Activated gamma-delta T cell treated with Interleukin-2 at 50 U/mL for 16 hours (primary cell): ENCODE data around the gene KRT75.
"Not testable (repeated sequence)": the region's sequence is repeated elsewhere in the genome, so short reads cannot be mapped to it uniquely, and the experiment has no call there.

Source experiments
- DNase-seq: peaks from one replicate; pipeline ENCODE4 v3.0.0-alpha.2; 2020

The KRT75 gene

DNA sequence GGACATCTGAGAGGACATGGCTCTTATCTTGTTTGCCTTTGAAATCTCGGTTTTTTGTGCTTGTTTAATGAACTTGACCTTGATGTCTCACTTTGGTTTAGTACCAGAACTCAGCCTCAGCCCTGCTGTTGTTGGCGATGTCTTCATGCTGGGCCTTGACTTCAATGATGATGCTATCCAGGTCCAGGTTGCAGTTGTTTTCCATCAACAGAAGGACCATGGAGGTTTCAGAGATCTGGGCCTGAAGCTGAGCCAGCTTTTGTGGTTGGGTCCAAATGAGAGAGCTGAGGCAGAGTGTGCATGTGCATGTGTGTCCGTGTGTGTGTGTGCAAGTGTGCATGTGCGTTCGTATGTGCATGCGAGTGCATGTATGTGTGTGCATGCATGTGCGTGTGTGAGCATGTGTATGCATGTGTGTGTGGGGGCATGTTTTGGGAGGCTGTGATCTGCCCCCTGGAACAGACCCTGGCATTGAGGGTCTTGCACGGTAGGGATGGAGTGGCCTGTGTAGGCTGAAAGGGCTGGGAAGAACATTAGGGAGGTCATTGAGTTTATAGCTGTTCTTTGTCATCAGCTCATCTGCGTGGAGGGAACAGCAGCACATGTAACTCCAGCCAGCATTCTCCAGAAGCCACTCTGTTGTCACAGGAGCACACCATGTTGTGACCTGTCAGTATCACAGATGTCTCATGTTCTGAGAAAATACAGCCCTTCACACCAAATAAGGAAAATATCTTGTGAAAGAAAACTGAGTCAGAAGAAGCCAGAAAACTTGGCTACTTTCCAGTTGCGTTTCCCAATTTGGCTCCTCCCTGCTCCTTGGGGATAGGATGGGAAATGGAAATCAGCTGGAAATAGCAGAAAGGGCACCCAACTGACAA, 18.1 kb downstream of the KRT75 start:
- DNase-seq, result no peak

DNA sequence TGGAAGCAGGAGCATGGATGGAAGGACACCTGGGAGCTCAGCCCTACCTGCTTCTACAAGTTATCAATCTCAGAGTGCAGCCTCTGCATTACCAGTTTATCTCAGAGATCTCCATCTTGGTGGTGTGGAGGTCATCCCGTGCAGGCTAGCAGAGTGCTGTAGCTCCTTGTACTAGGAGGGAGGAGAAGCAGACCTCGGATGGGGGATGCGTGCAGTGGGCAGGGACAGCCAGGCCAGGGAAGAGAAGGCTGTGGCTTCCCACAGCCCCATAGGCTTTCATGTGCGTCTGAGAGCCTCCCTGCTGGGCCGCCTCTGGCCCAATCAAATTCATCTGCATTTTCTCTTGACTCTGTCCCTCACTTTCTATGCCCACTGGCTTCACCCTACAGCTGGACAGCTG, 19.2 kb downstream of the KRT75 start:
- no peak for DNase-seq

DNA sequence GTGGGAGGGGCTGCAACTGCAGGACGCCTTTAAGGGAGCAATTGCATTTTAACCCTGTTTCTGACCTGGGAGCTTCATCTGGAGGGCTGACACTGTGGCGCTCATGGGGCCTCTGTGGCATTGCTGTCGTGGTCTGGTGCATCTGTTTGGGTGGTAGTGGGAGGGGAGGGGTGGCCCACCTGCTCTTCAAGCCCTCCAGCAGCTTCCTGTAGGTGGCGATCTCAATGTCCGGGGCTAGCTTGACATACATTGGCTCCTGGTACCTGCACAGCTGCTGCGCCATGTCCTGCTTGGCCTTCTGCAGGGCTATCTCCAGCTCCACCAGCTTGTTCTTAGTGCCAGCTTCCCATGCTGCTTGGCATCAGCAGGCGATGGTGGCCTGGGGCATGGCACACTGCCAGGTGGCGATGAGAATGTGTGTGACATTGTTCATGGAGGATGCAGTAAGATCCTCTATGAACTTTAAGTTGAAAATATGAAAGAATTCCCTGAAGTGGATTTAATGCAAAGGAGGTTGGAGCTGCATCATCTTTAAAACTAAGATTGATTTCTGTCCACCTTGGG, 20.3 kb downstream of the KRT75 start:
- DNase-seq, result no peak

DNA sequence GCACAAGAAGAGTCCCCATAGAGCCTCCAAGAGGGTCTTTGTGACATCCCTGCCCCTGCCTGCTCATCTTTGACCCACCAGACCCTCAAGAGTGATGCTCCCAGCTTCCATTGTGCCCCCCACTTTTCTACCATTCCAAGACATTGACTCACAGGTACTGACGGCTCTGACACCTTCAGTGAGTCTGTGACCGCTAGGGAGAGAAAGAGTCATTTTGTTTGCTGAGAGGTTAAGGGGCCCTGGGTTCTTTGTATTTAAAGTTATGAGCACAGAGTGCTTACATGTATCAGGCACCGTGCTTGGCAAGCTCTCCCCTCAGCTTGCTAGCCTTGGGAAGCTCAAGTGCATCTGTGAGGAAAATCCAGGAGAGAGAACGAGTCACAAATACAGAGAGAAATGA, 21.0 kb downstream of the KRT75 start:
- no peak for DNase-seq

DNA sequence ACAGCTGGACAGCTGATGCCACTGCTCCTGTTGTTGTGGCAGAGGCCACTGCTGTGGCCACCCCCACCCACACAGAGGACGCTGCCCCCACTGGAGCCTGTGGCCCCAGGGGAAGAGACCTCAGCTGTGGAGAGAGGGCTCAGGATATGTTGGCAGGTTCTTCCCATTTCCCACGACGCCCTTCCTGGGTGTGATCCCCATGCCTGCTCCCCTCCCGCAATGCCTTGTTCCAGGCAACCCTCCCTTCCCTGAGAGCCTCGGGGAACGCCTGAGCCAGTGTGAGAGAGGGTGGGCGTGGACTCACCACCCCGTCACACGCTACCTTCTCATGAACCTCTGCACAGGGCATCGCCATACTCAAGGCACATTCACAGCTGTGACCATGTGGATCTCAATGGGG, 22.4 kb downstream of the KRT75 start:
- DNase-seq, result no peak

DNA sequence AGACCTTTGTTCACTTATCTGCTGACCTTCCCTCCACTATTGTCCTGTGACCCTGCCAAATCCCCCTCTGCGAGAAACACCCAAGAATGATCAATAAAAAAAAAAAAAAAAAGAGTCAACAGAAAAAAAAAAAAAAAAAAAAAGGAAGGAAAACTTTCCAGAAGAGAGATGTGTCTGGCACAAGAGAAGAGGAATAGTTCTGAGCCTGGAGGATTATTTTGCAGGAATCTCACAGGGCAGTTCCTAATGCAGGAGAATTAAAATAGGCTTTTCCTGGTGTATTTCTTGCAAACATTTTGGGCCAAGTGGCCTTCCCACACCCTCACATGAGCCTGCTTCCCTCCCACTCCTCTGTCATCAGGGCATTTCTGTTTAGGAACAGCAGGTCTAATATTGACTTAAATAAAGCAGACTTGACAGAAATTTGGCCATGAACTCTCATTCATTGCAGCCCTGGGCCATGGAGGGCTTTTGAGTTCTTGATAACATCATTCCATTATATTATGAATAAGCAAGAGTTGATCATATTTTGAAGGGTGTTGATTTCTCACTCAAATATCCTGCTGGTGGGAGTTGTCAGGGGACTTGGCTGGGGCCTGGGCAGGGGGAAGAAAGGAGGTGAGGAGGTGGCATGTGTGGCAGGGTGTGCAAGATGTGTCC, 23.5 kb downstream of the KRT75 start:
- DNase-seq, result not testable (repeated sequence)

DNA sequence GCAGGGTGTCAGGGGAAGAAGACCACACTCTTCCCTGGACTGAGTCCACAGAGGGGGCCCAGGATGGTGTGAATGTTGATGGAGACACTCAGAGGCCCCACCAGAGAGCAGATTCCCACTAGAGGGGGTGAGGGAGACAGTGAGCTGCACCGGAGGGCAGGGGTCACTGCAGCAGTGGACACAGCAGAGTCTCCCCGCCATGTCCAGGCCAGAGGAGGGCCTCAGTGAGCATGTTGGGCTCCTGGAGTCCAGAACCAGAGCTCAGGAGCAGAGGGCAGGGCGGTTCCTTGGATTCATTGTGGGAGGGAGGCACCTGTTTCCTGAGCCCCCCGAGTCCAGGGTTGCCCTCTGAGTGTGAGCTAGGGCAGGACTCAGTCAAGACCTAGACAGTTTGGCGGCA, 26.3 kb downstream of the KRT75 start:
- DNase-seq, result no peak

DNA sequence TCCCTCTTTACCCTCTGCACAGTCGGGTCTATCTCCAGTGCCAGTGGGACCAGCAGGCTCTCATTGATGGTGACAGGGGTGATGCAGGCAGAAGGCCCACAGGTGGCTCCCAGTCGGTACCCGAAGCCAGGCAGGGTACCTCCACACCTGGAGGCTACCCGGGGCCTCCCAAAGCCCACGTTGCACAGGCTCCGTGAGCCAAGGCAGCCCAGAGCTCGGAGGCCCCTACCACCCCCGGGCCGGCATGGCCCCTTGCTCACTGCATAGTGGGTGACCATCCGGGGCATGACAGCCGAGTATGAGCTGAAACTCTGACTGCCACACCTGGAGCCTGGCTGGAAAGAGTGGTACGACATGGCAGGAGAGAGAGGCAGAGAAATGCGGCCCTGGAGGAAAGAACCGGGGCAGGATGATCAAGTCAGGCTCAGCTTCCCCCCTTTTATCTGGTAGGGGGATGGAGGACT, 28.2 kb downstream of the KRT75 start, which contains the start of gene KRT82:
Gene KRT82 (minus strand): TSS at position 414 of the 464 bp plus-strand sequence. CDS start 58 bp downstream, at position 356.
- DNase-seq, result no peak

DNA sequence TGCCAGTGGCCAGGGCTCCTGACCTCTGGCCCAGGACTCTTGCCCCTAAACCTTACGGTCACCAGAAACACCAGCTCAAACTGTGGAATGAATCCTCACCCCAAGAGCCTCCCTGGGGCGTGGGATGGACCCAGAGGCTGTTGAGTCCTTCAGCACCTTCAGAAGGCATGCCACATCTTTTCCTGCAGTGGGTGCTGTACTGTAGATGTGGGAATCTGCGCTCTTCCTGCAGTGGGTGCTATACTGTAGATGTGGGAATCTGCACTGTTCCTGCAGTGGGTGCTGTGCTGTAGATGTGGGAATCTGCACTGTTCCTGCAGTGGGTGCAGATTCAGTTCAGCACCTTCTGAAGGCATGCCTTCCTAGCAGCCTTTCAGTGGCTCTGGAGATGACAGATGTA, 29.2 kb downstream of the KRT75 start:
- DNase-seq, result no peak

DNA sequence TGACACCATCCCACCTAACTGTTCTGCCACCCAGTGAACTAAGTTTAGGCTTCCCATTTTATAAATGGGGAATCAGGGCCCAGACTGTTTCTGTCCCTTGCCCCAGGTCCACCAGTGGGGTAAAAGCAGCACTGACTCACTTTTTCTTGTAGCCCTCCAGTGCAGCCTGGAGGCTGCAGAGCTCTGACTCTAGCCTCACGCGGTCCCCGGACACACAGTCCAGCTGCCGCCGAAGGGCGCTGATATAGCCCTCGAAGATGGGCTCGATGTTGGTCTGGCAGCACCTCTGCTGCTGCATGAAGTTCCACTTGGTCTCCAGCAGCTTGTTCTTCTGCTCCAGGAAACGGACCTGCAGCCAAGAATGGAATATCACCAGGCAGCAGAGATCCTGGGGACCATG, 30.6 kb downstream of the KRT75 start:
- DNase-seq, result no peak

DNA sequence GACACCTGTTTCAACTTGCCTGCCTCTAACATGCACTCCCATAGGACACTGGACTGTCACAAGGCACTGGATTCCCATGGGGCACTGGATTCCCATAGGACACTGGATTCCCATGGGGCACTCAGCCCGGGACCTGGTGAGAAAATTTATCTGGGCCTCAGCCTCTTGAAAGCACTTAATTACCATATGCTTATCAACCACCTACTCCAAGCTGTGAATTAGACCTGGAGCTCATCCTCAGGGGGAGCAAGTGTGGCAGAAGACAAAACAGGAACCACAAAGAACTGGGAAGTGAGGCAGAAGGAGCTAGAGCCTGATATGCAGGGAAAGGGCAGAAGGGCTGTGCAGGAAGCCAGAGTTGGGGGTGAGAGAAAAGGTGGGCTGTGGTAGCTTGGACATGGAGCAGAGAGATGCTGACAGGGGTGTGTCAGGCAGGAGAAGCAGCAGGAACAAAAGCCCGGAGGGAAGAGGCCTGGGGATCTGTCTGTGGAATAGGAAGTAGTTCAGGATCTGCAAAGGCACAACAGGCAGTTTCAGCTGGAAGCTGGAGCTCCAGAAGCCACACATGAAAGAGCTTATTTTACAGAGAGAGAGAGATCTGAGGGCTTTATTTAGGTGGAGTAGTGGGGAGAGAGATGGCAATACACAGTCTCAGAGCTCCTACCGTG, 31.2 kb downstream of the KRT75 start:
- no peak for DNase-seq

DNA sequence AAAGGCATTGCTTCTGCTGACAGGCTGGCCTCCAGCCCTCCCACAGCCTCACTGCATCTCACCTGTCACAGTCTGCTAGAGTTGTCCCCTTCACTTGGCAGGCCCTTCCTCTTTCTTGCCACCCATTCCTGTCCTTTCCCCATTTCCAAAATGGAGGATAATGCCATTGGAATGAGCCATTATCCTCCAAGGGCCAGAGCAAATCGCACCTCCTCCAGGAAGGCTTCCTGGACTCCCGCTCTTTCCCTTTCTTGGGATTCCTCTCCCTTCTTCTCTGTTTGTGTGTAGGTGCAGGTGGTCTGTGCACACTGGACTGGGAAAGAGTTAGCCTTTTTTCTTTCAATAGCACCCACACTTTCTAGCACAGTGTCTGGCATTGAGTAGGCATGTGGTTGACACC, 31.8 kb downstream of the KRT75 start:
- DNase-seq, result no peak

DNA sequence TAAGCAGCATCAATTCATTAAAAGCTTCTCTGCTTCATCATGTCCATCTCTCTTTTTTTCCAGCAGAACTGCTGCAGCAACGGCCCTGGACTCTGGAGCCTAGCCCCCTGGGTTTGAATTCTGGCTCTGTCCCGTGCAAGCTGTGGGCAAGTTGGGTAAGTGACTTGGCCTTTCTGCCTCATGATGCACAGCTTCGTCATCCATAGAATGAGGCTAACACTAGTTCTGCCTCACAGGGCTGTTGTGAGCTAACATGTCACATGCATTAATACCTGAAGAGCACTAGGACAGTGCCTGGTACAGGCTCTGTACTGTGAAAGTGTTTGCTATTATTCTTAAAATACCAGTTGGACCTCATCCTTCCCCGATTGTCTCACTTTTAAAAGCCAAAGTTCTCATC, 32.2 kb downstream of the KRT75 start:
- DNase-seq, result no peak

DNA sequence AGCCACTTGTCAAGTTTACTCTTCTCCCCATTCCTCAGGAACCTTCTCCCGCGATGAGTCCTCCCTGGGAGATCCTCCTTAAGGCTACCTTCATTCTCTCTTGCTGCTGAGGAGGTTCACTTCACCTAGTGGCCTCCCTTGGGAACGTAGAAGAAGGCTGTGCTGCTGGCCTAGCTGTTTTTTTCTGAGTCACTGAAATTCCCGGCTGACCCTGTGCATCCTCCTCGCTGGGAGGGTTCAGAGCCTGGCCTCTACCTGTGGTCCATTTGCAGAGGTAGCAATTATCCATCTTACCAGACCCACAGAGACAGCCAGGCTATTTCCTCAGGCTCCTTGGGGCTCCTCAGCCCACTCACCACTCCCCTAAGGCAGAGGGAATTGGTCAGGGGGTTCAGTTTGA, 32.6 kb downstream of the KRT75 start:
- no peak for DNase-seq

DNA sequence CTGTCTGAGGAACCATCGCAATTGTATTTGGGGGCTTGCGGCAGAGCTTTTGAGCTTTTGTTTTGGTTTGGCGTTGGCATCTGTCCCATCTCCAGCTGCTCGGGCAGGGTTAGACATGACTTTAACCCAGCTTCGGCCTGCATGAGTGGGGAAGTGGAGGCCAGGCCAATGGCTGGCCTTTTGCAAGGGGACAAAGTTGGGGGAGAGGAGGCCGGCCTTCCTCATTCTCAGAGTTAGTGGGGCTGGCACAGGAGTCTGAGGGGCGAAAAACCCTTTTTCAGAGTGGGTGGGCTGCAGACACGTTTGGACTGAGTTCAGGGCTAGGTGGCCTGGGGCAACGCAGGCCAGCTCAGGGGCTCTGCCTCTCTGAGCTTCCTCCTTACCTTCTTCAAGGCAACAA, 33.3 kb downstream of the KRT75 start:
- no peak for DNase-seq

DNA sequence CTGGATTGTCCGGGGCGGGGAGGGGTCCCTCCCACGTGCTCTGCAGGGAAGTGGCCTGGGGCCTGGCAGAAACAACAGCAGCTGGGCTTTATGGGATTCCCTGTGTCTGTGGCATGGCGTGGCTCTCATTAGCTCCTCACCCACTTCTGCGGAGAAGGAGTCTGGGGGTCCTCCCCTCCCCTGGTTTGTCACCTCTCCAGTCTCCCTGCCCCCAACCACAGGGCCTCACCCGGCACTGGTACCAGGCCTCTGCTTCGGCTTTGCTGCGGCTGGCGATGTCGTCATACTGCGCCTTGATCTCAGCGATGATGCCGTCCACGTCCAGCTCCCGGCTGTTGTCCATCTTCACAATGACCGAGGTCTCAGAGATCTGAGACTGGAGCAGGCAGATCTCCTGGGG, 34.4 kb downstream of the KRT75 start:
- DNase-seq, result no peak

DNA sequence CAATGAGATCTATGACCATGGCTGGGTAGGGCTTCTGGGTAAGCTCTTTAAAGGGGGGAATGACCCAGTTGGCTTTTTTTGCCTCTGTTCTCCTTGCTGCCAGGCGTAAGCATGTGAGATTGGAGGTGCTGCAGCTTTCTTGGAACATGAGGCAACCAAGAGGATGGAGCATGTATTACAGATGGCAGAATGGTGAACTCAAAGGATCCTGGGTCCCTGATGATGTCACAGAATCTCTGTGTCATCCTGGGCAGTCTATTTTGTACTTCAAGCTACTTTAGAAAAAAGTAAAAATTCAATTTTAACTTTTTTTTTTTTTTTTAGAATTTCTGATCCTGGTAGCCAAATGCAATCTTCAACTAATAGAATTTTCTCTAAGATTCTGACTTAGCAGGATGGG, 36.0 kb downstream of the KRT75 start:
- no peak for DNase-seq

DNA sequence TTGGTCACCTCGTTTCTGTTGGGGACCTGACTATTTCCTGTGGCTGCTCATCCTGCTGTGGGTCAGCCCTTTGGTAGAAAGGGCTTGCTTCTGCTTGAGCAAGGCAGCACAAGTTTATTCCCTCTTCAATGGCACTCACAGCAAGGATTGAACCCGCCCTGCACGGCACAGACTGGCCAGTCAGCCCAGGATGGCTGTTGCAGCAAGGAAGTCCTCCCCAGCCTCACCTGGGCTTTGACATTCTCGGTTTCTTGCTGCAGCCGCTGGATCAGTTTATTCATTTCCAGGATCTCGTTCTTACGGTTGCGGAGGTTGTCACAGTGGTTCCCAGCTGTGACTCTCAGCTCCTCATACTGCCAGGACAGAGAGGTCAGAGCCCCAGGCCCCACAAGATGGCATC, 37.5 kb downstream of the KRT75 start:
- DNase-seq, result no peak

DNA sequence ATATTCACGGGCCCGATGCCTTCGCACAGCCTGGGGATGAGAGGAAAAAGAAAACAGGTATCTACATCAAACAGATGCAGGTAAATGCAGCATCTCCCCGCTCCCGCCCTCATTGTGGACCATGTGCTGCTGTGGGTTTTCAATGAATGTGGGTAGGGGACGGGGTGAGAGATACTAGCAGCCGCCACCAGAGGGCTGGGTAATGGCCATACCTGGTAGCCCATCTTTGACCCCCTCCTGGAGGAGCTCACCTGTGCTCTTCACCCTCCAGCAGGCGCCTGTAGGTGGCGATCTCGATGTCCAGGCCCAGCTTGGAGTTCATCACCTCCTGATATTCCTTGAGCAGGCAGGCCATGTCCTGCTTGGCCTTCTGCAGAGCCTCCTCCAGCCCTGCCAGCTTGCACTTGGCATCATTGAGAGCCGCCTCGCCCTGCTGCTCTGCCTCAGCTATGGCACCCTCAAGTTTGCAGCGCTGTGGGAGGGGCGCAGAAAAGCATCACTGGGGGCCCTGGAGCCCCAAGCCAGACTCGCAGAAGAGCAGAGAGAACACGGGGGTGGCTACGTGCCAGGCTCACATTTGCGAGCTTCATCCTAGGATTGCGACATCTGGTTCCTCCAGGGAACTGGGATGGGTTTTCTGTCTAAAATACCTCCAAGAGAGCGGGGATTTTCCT, 38.3 kb downstream of the KRT75 start:
- no peak for DNase-seq

DNA sequence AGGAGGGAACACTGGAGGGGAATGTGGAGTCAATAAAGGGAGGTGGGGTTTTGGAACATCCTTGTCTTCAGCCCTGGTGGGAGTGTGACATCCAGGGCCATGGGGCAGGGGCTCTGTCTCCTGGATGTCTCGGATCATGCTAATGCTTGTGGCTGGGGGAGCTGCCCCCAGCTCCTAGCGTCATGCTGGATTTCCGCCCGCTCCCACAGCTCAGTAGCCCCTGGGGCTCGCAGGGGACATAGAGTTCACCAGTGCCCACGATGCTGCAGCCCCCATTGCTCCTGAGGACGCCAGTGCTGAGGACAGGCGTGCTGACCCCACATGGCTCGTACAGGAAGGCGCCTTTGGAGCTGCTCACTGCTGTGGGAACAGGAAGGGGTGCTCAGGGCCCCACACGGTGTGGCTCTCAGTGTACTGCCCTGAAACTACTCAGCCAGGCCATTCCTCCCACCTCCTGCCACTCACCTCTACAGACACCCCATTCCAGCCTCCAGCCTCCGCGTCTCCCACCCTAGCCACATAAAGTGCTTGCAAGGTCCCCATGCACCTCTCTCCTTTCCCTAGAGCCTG, 39.2 kb downstream of the KRT75 start:
- no peak for DNase-seq

DNA sequence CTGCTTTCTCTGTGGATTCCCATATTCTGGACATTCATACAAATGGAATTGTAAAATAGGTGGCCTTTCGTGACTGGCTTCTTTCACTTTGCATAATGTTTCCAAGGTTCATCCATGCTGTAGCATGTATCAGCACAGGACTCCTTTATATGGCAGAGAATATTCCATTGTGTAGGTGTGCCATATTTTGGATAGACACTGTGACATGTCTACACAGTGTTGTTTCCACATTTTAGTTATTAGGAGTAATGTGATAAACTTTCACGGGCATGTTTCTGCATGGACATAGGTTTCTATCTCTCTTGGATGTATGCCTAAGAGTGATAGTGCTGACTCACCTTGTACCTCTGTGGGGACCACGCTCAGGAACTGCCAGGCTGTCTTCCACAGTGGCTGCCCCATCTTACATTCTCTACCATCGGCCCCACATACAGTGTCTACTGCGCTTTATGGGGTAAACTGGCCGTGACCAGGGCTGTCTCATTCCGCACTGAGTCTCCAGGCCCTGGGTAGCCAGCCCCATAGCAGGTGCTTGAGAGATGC, 41.6 kb downstream of the KRT75 start:
- no peak for DNase-seq

DNA sequence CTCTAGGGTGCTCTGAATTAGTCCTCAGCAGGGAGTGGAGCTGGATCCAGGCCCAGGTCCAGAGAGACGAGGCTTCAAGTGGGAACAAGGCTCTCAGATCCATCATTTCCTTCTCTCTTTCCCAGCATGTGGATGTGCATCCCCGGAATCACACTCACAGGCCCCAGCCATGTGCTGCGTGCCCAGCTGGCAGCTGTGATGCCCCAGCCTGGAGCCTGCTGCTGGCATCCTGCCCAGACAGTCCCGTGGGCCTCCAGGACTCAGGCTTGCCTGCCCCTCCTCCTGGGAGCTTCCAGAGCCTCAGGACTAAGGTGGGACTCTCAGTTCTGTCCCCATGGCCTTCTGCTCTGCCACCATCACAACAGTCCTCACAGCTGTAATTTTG, 42.6 kb downstream of the KRT75 start:
- DNase-seq, result no peak
